NT2/D1 (cell line): ENCODE data around the gene TAF5L.

Source experiments
- SUZ12 ChIP-seq: IDR thresholded peaks from 2 replicates; pipeline ENCODE4 v1.6.1; 2011; ENCODE audit not compliant: insufficient read length, insufficient read depth; ENCODE audit errors: extremely low read depth
- YY1 ChIP-seq: IDR thresholded peaks from 2 replicates; pipeline ENCODE4 v1.6.1; 2011; ENCODE audit not compliant: insufficient read length, insufficient read depth
- ZNF274 ChIP-seq: IDR thresholded peaks from 2 replicates; pipeline ENCODE4 v1.6.1; 2011; ENCODE audit warnings: mild to moderate bottlenecking, low read depth, low read length

- TF ChIP-seq YY1 (no peak), ZNF274 (no peak), SUZ12 (no peak)
These were observed 74.9 kb downstream of the TAF5L start for GRCh38 chr1:229550812-229551567.
